SK-N-SH (cell line): ENCODE data around the gene TMEM151A. TPM values are rescaled to one million over a fixed set of nuclear protein-coding genes. Genes with fewer than 3 reads are reported as not detected.

ENCODE experiments used
- CTCF ChIA-PET: fragments of 300-600, 350-600 bp; formaldehyde crosslinking; extraction: SDS; loops from one replicate; lab custom pipeline; 2021; lab: Yijun Ruan, JAX
- POLR2A ChIA-PET: fragments of 350-600 bp; sonication (Branson Sonifier 250); formaldehyde crosslinking; extraction: SDS; loops from one replicate; lab custom pipeline; 2020; ENCODE audit warnings: antibody characterized with exemption, inconsistent platforms; lab: Yijun Ruan, JAX
- DNase-seq: peaks from one replicate; pipeline ENCODE4 v3.0.0; 2012
- H2AFZ ChIP-seq: fragments of 200-600 bp; sonication (generic); 2 replicates; pipeline ENCODE4 v1.8.1; 2016; ENCODE audit warnings: antibody characterized with exemption, mild to moderate bottlenecking, low read depth
- H3F3A ChIP-seq: fragments of 200-600 bp; sonication (generic); replicated peaks from 2 replicates; pipeline ENCODE3; 2016; ENCODE audit warnings: antibody characterized with exemption, mild to moderate bottlenecking; ENCODE audit not compliant: insufficient read depth
- H3K27ac ChIP-seq, 2 experiments: fragments of 200-500 bp in 1 of 2; fragments of 200-600 bp in 1 of 2; sonication (Bioruptor generic) in 1 of 2; sonication (generic), shearing (Covaris generic) in 1 of 2; 2 replicates each; pipeline versions ENCODE4 v1.5.1 to v1.6.1; 2014 to 2016; ENCODE audit warnings: low read depth in 2 of 2, inconsistent platforms in 1 of 2, low read length in 1 of 2, mild to moderate bottlenecking in 1 of 2, mixed read lengths in 1 of 2
- H3K27me3 ChIP-seq: fragments of 200-600 bp; sonication (generic), shearing (Covaris generic); 2 replicates; pipeline ENCODE4 v1.6.1; 2016; ENCODE audit warnings: mixed run types; ENCODE audit not compliant: insufficient read depth
- H3K36me3 ChIP-seq, 2 experiments: fragments of 200-500 bp in 1 of 2; fragments of 200-600 bp in 1 of 2; sonication (Bioruptor generic) in 1 of 2; sonication (generic) in 1 of 2; replicated peaks in 1 of 2; 2 replicates each; pipeline versions ENCODE3 to v1.5.1; 2014 to 2016; ENCODE audit warnings: low read length in 1 of 2, mild to moderate bottlenecking in 1 of 2; ENCODE audit not compliant: insufficient read depth in 2 of 2, control insufficient read depth in 1 of 2
- H3K4me1 ChIP-seq, 2 experiments: fragments of 200-500 bp in 1 of 2; fragments of 200-600 bp in 1 of 2; sonication (Bioruptor generic) in 1 of 2; sonication (generic), shearing (Covaris generic) in 1 of 2; 2 replicates each; pipeline versions ENCODE4 v1.5.1 to v1.6.1; 2014 to 2016; ENCODE audit warnings: low read depth in 1 of 2, low read length in 1 of 2, mixed run types in 1 of 2; ENCODE audit not compliant: insufficient read depth in 2 of 2, control insufficient read depth in 1 of 2
- H3K4me2 ChIP-seq: fragments of 200-600 bp; sonication (generic), shearing (Covaris generic); 2 replicates; pipeline ENCODE4 v1.6.1; 2017; ENCODE audit warnings: mixed run types
- H3K4me3 ChIP-seq, 2 experiments: fragments of 200-500 bp in 1 of 2; fragments of 200-600 bp in 1 of 2; sonication (Bioruptor generic) in 1 of 2; sonication (generic), shearing (Covaris generic) in 1 of 2; 2 replicates each; pipeline versions ENCODE4 v1.5.1 to v1.8.1; 2014 to 2016; ENCODE audit warnings: low read depth in 2 of 2, inconsistent platforms in 1 of 2, low read length in 1 of 2, mild to moderate bottlenecking in 1 of 2, mixed read lengths in 1 of 2, moderate library complexity in 1 of 2
- H3K79me2 ChIP-seq: fragments of 200-600 bp; sonication (generic); 2 replicates; pipeline ENCODE4 v1.8.1; 2017; ENCODE audit warnings: mild to moderate bottlenecking; ENCODE audit not compliant: insufficient read depth
- H3K9ac ChIP-seq: fragments of 200-600 bp; sonication (generic); 2 replicates; pipeline ENCODE4 v1.6.1; 2017; ENCODE audit warnings: mixed run types
- H3K9me2 ChIP-seq: fragments of 200-600 bp; sonication (generic); 2 replicates; pipeline ENCODE4 v1.6.1; 2017; ENCODE audit warnings: mixed run types
- H3K9me3 ChIP-seq: fragments of 200-600 bp; sonication (generic); 2 replicates; pipeline ENCODE4 v1.6.1; 2017; ENCODE audit warnings: mixed run types, mild to moderate bottlenecking, moderate library complexity
- H4K20me1 ChIP-seq: fragments of 200-600 bp; sonication (generic); 2 replicates; pipeline ENCODE4 v1.6.1; 2017; ENCODE audit warnings: mild to moderate bottlenecking, mixed run types; ENCODE audit not compliant: insufficient read depth
- CHD2 ChIP-seq: fragments of 150-350 bp; IDR thresholded peaks from 2 replicates; pipeline ENCODE4 v1.6.1; 2018; ENCODE audit warnings: low read length; ENCODE audit not compliant: partially characterized antibody
- GABPA ChIP-seq: IDR thresholded peaks from 2 replicates; pipeline ENCODE4 v1.4.0; 2012; ENCODE audit warnings: low read depth, mild to moderate bottlenecking
- JUND ChIP-seq: IDR thresholded peaks from 2 replicates; pipeline ENCODE4 v1.4.0; 2012
- MAX ChIP-seq: IDR thresholded peaks from 2 replicates; pipeline ENCODE4 v1.4.0; 2012; ENCODE audit warnings: low read depth
- MEF2A ChIP-seq: IDR thresholded peaks from 2 replicates; pipeline ENCODE4 v1.4.0; 2012; ENCODE audit warnings: low read depth, borderline replicate concordance
- MXI1 ChIP-seq: IDR thresholded peaks from 2 replicates; pipeline ENCODE4 v1.6.1; 2012; ENCODE audit warnings: mild to moderate bottlenecking, low read depth, low read length, improper control_type of control experiment
- NFIC ChIP-seq: IDR thresholded peaks from 2 replicates; pipeline ENCODE4 v1.4.0; 2012; ENCODE audit warnings: borderline replicate concordance
- NRF1 ChIP-seq: IDR thresholded peaks from 2 replicates; pipeline ENCODE4 v1.6.1; 2012; ENCODE audit warnings: low read depth, mild to moderate bottlenecking, low read length
- POLR2AphosphoS5 ChIP-seq: IDR thresholded peaks from 2 replicates; pipeline ENCODE4 v1.6.1; 2012; ENCODE audit warnings: low read depth, low read length
- RAD21 ChIP-seq: IDR thresholded peaks from 2 replicates; pipeline ENCODE4 v1.6.1; 2012; ENCODE audit warnings: mild to moderate bottlenecking, low read length
- RFX5 ChIP-seq: IDR thresholded peaks from 2 replicates; pipeline ENCODE4 v1.6.1; 2012; ENCODE audit warnings: mild to moderate bottlenecking, improper control_type of control experiment, low read length
- RXRA ChIP-seq: IDR thresholded peaks from 2 replicates; pipeline ENCODE4 v1.4.0; 2012; ENCODE audit warnings: low read depth, mild to moderate bottlenecking, borderline replicate concordance
- TCF12 ChIP-seq: IDR thresholded peaks from 2 replicates; pipeline ENCODE4 v1.4.0; 2012
- ZBTB33 ChIP-seq: IDR thresholded peaks from 2 replicates; pipeline ENCODE4 v1.4.0; 2012; ENCODE audit warnings: low read depth, borderline replicate concordance
- WGBS: methylation state at CpG from one replicate; pipeline ENCODE4 v1.1.6; 2017; ENCODE audit warnings: low lambda C conversion rate; 5-methylcytosine and 5-hydroxymethylcytosine counted together
- polyA plus RNA-seq, 3 experiments: library from polyadenylated mRNA; depleted of rRNA; stranded (reverse); fragments of >200 nt; gene quantifications; 2 replicates each; pipeline ENCODE4 v1.2.3, GENCODE V29; 2012

TMEM151A gene
- polyA plus RNA-seq, 1 of the 3 experiments (the other 2 are of a cell fraction), result 0.35 TPM

GRCh38 chr11:66267379-66268243 lies 24.1 kb upstream of the TMEM151A start:
- H3F3A ChIP-seq, result peaks cover 16% of the 10 kb centered on the region
- ChIA-PET POLR2A (interaction anchor here (0.6 to 2.3 kb wide), 11 partner anchors 9 to 104 kb away, joined by 3 to 8 read pairs (median 5); partner anchors contain the start of genes RIN1, TMEM151A and YIF1A), CTCF (interaction anchor here (0.9 to 9.4 kb wide), 12 partner anchors 13 to 199 kb away, joined by 3 to 111 read pairs (median 4); partner anchors contain the start of genes CNIH2, RIN1 and YIF1A)
- H3K79me2 ChIP-seq, result peaks cover 34% of the 10 kb centered on the region
- no peaks in the 10 kb centered on the region for H3K9me2 ChIP-seq
- peak; percentile 96 for DNase-seq
- no peaks in the 10 kb centered on the region for H3K9me3 ChIP-seq
- peak overlapping the region; percentile 87 for H3K9ac ChIP-seq
- peaks cover 15 to 44% of the 10 kb centered on the region in 2 experiments for H3K36me3 ChIP-seq
- H3K4me3 ChIP-seq, result peak overlapping the region; percentile 72 to 89
- no peaks in the 10 kb centered on the region for H3K27me3 ChIP-seq
- H4K20me1 ChIP-seq, result no peaks in the 10 kb centered on the region; the same call in 1 of the 2 replicates
- TF ChIP-seq GABPA (no peak), JUND (peak; percentile 4; the same call in 1 of the 2 replicates), MEF2A (no peak), RAD21 (no peak), MAX (0 out of 2 replicates have a peak, but pooled peaks have one; percentile 5), RXRA (no peak), POLR2AphosphoS5 (peak; percentile 50; the same call in 1 of the 2 replicates), NRF1 (no peak), CHD2 (peak; percentile 98), MXI1 (peak; percentile 30; the same call in 1 of the 2 replicates), NFIC (no peak), TCF12 (peak; percentile 10; the same call in 1 of the 2 replicates), RFX5 (no peak), ZBTB33 (peak; percentile 94)
- WGBS, result 6% methylated on average over 42 of the region's 61 CpGs
- H3K4me1 ChIP-seq, result peaks cover 11 to 14% of the 10 kb centered on the region in 2 experiments; a peak in 2 of 4 replicates
- H3K4me2 ChIP-seq, result peak overlapping the region; percentile 96
- peak overlapping the region; percentile 84 to 95 for H3K27ac ChIP-seq
- H2AFZ ChIP-seq, result peak overlapping the region; percentile 35
